CD4-positive, alpha-beta T cell treated with Interferon alpha-2 for 1 hour (primary cell): ENCODE results near the gene ITGA2.
A peak's percentile ranks its signal among the peaks of the same experiment; 100 is the strongest.

Source experiments
- DNase-seq, 2 donors: peaks; one replicate each; pipeline ENCODE4 v3.0.0-alpha.2; 2020 to 2022

ITGA2 gene

DNA sequence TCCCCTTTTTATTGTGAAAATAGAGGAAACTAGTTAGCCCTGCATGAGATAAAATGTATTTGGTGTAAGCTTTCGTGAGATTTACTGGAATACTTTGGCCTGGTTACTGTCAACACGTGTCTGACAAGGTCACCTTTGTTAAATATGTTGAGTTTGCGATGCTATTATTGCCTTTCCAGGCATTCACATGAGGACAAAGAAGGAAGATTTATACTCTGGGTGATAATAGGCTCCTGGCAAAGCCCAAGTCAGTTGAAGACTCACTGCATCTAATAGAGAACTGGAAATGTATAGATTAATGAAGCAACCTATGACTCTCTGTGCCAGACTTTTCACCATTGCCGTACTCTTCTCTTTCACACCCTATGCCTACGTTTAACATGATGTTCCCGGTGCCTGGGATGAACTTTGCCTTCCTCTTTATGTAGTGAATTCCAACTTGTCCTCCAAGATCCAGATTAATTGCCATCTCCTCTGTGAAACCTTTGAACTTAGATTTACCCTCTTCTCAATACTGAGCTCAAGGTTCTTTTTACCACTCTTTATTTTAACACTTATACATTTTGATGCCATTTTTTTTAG, 33.9 kb downstream of the ITGA2 start:
- DNase-seq = no peak

DNA sequence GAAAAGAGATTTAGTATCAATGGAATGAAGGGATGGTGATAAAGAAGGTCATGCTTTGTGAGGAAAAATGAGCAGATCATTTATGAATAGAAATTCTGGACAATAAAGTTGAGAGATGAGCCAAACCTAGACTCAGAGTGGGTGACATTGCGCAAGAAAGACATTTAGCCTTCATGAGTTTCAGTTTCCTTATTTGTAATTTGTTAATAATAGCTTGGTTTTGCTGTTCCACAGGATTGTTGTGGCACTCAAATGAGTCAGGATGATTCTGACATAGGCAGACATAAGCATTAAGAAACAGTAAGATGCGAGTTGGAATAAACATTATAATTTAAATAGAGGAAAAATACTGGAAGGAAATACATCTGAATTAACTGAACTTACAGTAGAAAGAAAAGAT, 34.8 kb downstream of the ITGA2 start:
- peak in 1 of 2 donors; percentile 6 for DNase-seq

DNA sequence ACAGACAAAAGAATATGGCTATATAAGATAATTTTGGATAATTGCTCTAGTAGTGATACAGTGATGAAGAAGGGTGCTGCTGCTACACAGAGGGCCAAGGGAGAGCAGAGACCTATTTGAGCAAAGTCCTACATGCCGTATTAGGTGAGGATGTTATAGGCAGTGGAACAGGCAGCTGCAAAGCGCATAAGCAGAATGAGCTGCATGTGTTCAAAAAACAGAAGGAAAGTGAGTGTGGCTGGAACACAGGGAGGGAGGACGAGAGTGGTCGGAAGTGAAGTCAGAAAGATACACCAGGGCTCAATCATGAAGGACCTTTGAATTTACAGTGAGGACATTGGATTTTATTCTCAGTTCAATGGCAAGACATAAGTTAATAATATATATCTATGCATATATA, 35.4 kb downstream of the ITGA2 start:
- no peak for DNase-seq

DNA sequence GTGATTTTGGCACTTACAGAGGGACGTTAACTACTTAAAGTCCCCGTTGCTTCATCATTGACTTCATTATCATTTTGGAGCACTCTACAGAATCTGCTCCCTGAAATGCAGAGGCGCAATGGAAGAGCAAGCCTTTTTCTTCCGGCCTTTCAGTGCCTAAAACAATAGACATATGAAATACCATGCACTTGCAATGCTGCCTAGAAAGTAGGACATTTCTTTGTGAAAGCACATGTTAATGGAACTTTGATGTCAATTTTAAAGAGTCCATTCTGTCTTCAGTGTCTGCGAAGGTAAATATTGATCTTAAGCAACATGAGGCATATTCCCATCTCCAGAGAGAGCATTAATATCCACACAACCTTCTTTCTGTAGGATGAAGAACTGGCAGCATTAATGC, 36.3 kb downstream of the ITGA2 start:
- DNase-seq = no peak

DNA sequence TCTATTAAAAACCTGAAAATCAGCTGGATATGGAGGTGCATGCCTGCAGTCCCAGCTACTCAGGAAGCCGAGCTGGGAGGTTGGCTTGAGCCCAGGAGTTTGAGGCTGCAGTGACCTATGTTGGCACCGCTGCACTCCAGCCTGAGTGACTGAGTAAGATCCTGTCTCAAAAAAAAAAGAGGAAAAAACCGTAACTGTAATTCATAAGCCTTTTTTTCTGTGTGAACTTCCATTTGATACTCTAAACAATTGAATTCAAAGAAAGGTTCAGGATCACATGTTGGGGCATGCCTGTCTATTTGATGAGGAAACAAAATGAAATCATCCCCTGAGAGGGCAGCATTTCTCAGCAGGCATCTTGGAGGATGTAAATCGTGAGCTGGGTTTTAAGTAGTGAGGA, 38.8 kb downstream of the ITGA2 start:
- no peak for DNase-seq

DNA sequence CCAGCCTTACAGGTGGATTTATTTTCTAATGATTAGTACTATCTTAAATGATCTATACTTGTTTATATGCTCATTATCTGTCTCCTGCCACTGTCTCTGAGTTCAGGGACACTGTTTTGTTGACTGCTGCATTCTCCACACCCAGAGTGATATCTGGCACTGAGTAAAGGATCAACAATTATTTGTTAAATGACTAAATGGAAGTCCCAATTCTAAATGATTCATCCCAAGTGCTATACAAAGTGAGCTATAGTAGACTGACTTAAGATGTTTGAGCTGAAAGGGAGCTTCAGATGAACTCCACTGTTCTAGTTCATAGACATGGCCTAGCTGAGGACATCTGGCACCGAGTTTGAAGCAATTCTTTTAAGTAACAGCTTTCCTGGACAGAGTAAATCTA, 40.5 kb downstream of the ITGA2 start:
- no peak for DNase-seq

DNA sequence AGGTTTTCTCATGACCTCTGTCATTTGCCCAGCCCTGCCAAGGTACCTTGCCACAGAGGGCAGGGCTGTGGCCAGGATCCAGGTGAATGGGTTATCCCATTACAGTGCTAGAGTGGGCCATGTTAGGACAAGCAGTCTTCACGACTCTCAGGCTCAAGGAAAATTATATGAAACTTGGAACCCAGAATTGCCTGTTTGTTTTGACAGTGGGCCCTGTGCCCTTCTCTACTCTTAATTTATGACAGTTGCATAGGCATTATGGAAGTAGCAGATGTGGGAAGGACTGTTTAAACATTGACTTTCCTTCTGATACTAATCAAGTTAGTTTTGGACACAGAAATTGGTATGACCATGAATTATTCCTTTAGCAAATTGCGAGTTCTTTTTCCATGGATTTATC, 41.7 kb downstream of the ITGA2 start:
- DNase-seq = no peak

DNA sequence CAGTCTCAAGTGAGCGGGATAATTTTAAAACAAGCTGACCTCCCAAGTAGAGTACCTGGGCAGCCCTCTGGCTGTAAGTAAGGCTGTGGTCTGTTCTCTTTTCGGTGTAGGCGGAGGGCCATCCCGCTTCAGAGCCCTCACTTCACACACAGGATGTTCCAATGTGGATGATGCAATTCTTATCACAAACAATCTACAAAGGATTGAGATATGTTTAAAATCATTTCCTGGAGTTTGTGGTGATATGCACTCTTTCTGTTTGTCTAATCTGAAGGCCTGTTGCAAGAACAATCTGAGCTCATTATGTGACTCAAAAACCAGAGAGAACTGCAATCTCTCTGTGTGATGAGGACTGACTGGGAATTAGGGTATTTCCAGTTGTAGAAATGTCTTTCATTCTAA, 42.5 kb downstream of the ITGA2 start:
- DNase-seq = peak in 1 of 2 donors; percentile 17

DNA sequence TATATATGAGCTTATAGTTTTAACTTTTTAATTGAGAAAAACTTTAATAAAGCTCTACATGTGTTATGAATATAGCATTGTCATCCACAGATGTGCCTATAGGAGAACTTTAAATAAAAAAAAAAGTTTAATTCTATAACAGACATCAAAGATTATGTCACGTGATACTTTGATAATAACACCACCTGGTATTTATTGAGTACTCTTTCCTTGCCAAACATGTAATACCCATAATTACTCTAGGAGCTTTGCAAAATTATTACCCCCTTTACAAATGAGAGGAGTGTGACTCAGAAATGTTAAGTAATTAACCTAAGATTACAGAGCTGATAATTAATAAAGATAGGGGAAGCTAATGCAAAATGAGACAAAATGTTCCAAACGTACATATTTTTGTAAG, 43.0 kb downstream of the ITGA2 start:
- DNase-seq = no peak

DNA sequence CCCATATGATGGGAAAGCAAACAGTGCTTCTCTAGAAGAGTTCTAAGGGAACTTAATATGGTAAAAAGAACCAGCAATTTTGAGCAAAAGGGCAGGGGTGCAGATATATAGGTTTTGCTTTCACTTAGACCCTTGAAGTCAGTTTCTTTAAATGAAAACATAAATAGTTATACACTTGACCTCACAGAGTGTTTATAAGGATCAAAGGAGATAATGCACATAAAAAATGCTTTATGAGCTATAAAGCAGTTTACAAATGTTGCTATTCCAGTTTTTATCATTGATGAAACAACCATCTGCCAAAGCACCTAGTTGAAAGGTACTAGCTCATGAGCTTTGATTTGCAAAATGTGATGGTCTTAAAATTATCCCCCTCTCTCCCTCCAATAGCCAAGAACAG, 45.7 kb downstream of the ITGA2 start:
- DNase-seq = no peak

DNA sequence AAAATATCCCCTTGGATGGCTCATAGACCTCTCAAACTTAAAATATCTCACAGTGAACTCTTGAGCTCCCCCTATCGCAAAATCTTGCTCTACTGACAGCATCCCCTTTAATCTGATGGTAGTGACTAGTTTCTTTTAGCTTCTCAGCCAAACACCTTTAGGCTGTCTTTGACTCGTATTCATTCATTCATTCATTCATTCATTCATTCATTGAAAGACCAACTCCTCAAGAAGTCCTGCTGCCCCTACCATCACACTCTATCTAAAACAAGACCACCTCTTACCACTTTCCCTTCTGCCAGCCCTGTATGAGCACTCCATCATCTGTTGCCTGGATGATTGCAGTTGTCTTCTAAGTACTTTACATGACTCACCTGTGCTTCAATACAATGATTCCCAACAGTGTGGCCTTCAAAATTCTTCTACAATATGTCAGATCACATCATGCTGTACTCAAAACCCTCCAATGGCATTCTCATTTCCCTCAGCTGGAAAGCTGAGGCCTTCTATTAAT, 46.8 kb downstream of the ITGA2 start:
- DNase-seq = peak in 1 of 2 donors; percentile 3

DNA sequence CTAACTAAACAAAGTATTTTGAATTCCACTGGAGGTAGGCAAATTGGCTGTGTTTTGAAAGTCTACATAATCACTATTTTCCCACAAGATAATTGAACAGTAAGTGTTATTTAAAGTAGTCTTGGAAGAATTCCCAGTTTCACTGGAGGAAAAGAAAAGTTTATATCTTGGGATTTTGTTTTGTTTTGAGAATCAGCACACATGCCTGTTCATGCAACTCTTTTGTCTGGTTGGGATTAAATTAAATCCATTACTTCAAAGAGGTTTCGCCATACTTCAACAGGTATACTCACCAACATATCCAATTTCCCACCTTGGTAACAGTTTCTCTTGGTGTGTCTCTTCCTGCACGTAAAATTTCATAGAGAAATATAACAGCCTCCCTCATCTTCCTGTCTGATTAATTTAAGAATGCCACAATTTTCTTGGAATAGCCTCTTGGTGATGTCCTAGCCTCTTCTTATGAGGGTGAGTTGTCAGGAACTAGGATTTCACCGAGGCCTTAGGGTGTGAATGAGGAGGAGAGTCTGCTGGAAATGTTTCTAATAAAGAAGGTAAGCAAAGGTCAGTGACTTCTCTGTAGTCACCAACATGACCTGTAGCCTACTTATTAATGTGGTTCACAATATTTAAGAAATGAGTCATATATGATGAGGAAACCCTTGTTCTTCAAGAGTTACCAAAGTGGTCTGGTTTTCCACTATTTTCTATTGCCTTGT, 48.1 kb downstream of the ITGA2 start:
- no peak for DNase-seq

DNA sequence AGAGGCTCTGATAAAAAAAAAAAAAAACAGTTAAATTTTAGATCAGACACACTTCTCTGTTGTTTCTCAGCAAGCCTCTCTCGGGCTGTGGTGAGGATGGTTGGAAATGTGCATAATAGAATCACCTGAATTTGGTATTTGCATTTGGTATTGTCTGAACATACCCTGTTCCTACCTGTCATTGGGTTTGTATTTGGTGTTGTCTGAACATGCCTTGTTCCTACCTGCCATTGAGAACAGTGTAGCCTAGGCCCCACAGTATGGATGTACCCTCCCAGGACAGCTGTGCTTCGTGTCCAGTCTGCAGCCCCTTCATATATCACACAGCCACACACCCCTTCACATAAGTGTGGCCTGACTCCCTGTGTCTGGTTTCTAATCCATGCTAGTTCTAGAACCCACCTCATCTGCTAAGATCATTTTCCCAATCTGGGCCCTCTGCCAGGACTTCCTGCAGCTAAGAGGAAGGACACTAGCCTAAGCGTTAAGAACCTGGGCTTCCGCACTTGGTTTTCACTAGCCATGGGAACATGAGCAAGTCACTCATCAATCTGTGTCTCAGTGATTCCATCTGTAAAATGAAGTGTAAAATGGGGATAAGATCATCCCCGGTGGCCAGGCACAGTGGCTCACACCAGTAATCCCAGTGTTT, 49.2 kb downstream of the ITGA2 start:
- DNase-seq = no peak

DNA sequence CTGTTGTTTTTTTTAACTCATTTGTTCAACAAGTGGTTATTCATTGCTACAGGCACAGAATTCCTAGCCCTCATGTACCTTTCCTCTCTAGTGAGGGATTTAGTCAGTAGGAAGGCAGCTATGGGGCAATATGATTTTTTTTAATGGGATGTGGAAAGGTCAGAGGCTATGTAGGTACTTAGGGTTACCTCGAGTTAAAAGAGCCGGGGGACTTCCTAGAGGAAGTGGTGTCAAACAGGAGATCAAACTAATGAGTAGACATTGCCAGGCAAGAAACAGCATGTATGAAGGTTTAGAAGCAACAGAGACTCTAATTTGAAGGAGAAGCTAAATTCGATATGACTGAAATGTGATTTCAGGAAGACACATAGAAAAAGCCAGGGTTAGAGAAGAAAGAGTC, 50.7 kb downstream of the ITGA2 start:
- DNase-seq = peak in 1 of 2 donors; percentile 19

DNA sequence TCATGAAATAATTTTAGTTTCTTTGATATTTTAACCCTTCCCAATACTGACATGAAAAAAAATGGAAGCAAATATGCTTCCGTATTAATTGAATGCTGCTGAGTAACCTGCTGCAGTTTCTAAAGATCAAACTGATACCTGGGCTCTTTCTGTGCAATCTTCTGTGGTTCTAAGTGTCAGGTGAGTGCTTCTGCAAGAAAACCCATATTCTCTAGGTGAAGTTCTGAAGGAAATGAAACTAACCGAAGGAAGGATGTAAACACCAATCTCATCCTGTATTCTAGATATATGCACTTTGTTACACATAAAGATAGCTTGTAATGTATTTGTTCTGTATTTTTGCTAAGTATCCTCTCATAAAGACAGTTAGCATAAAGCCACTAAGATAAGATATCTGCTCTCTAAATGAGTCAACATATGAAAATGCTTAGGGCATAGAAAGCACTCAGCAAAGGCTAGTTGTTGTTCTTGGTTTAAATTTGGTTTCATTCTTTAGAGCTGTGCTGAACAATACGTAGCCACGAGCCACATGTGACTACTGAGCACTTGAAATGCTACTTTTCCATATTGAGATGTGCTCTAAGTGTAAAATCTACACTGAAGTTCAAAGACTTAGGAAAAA, 52.0 kb downstream of the ITGA2 start:
- peak in 1 of 2 donors; percentile 56 for DNase-seq

DNA sequence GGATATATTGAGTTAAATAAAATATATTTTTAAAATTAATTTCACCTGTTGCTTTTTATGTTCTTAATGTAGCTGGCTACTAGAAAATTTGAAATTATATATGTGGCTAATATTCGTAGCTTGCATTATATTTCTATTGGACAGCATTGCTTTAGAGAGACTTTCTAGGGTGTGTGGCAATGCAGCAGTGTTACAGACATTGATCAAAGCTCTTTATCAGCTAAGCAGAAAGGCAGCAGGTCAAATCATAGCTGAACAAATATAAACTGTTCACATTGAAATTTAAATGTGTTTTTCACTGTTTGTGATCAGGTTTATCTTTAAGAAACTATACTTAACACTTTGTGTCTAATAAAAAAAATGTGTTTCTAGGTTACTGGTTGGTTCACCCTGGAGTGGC, 52.6 kb downstream of the ITGA2 start:
- no peak for DNase-seq

DNA sequence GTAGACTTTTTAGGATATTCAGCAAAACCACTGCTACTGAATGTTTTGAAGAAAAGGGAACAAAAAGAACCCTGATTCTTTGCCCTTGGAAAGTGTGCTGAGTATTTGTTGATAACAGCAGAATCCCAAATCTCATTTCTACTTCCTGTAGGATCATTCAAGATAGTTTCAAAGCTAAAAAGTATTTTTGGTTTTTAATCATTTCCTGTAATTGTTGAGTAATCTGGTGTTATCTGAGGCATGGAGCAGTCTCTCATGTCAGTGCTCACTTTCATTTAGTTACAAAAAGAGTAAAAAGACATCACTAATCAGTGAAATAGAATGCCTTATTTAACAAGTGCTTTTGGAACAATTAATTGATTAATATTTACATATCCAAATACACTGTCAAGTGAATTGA, 56.1 kb downstream of the ITGA2 start:
- DNase-seq = no peak

DNA sequence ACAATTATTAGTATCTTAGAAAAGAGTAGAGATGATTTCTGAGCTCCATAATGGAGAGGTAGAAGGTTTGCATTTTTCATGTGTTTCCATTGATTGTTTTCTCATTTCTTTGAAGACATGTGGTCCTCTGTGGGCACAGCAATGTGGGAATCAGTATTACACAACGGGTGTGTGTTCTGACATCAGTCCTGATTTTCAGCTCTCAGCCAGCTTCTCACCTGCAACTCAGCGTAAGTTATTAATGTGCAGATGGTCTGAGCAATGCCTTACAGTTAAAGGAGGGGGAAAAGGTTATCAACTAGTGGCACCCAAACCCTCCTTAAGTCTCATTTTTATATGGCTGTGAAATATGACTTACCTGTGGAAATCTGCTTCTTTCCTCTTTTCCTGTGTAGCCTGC, 59.1 kb downstream of the ITGA2 start:
- no peak for DNase-seq

DNA sequence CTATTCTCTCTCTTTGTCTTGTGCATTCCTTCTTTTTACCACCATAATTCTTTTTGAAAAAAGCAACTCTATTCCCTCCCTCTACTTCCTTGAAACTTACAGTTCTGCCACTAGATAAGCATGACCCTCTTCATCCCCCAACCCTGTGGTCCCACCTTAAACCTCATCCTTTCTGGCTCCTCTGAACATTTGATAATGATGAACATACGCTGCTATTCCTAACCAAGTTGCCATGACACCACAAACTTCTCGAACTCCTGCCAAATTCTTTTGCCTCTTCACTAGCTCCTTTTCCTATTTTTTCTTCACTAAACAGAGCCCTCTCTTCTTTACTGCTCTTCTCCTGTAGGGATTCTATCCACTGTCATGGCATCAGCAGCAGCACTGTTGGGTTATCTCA, 63.3 kb downstream of the ITGA2 start:
- DNase-seq = no peak

DNA sequence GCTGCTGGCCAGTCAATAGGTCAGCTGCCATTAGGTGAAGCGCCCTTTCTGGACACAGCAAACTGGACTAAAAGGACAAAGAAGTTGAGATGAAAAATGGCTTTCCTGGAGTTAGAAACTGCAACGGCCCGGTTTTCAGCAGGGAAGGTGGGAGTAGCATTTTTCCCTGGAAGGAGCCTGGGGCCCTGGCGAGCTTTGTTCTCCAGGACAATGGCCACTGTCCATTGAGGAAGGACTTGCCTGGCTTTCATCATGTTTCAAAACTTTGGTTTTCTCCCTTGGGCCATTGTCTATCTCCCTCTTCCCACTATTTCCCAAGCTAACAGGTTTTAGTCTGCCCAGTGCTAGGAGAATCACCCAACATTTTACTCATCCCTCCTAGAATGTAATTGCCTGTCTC, 64.2 kb downstream of the ITGA2 start:
- no peak for DNase-seq

DNA sequence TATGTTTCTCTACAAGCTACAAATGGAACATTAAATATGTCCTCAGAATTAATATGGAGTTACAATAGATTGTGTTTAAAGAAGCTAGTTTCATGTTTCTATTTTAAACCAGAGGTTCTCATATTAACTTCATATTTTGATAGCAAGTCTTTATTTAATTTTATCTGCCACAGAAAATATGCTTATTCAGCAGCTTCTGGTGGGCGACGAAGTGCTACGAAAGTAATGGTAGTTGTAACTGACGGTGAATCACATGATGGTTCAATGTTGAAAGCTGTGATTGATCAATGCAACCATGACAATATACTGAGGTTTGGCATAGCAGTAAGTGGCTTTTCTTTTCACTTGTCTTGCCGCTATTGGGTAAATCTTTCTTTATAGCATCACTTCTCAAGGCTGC, 66.2 kb downstream of the ITGA2 start:
- DNase-seq = no peak

DNA sequence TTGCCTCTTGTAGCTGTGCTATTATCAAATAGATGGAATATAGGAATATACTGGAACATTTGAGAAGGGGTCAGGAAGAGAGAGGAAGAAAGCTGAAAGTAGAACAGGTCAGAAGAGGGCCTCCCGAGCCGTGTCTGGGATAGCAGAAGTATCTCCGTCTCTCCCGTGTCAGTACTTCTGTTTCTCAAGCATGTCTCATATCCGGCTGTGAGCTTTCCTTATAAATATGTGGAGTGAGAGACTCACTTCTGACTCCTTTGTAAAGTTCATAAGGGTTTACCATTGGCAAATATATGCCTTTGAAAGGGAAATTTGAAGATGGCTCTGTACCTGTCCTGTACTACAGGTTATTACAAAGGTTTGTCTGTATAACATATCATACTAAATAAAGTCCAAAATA, 70.1 kb downstream of the ITGA2 start:
- DNase-seq = no peak

DNA sequence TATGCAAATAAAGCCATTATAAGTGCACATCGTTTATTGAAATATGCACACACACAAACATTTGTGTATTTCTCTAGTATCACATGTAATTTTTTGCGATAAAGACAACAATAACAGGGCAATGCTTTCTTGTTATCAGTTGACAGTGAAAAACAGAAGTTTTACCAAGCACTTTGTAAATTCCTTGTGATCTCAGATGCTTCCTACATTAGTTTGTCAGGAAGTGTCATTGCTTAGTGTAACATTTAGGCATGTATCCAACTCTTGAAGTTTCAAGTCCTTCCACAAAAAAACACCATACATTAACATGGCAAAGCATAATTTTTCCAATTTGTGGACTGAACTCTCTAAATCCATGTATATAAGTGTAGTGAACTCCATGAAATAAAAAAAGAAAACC, 74.0 kb downstream of the ITGA2 start:
- no peak for DNase-seq

DNA sequence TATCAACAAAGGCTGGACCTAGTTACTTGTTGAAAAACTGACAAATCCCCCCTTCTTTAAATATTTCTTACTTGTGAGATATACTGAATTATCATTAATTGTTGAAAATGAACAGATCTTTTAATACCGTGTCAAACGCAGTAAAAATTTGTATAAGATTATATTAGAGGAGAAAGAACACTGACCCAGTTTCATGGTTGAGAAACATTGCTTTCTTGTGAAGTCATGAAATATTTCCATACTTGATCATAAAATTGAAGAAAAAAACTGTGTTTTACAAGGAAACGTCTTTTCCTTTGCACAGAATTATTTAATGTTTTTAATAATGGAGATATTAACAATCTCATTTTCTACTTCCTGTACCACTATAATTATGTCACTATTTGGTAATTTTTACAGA, 74.6 kb downstream of the ITGA2 start:
- no peak for DNase-seq
